Caco-2 (cell line): ENCODE measurements around the gene BRINP1. TPM values are rescaled to one million over a fixed set of nuclear protein-coding genes. Genes with fewer than 3 reads are reported as not detected.

Experiments
- BruUV-seq: library from RNA; stranded (reverse); fragments of 400-500 nt; replicated peaks from 2 replicates; lab custom pipeline; 2021; lab: Mats Ljungman, UMichigan
- CTCF ChIA-PET: fragments of 300-600 bp; sonication (Branson Sonifier 250); formaldehyde crosslinking; loops from one replicate; lab custom pipeline; 2022; ENCODE audit warnings: antibody characterized with exemption; lab: Charles Lee
- POLR2A ChIA-PET: fragments of 300-600 bp; sonication (Branson Sonifier 250); formaldehyde crosslinking; loops from one replicate; lab custom pipeline; 2022; ENCODE audit warnings: antibody characterized with exemption; lab: Charles Lee
- DNase-seq, 2 experiments: peaks; one replicate each; pipeline versions ENCODE4 v3.0.0 to v3.0.0-alpha.2; 2020 to 2022
- H3K27me3 ChIP-seq: replicated peaks from 2 replicates; pipeline ENCODE4 v1.6.0; 2011; ENCODE audit warnings: low read length; ENCODE audit not compliant: control insufficient read depth, insufficient read depth
- H3K36me3 ChIP-seq: 2 replicates; pipeline ENCODE4 v1.5.1; 2011; ENCODE audit warnings: low read length; ENCODE audit not compliant: control insufficient read depth, insufficient read depth
- H3K4me1 ChIP-seq: fragments of 250-450 bp; sonication (Bioruptor Pico); 2 replicates; pipeline ENCODE4 v1.5.1; 2020; ENCODE audit warnings: mild to moderate bottlenecking
- H3K4me3 ChIP-seq: 2 replicates; pipeline ENCODE4 v1.5.1; 2011; ENCODE audit warnings: low read depth, mild to moderate bottlenecking, control low read depth, low read length
- H3K9me3 ChIP-seq: fragments of 250-450 bp; sonication (Bioruptor Pico); 2 replicates; pipeline ENCODE4 v1.5.1; 2020; ENCODE audit warnings: mild to moderate bottlenecking, moderate library complexity
- H3K27ac Mint-ChIP-seq: one replicate; pipeline ENCODE4 v1.8.0; 2022; ENCODE audit warnings: mixed read lengths; ENCODE audit not compliant: unreplicated experiment
- H3K27me3 Mint-ChIP-seq: one replicate; pipeline ENCODE4 v1.8.0; 2022; ENCODE audit warnings: mixed read lengths; ENCODE audit not compliant: insufficient read depth, unreplicated experiment
- H3K36me3 Mint-ChIP-seq: one replicate; pipeline ENCODE4 v1.8.0; 2022; ENCODE audit warnings: mild to moderate bottlenecking, mixed read lengths; ENCODE audit not compliant: insufficient read depth, unreplicated experiment
- H3K4me1 Mint-ChIP-seq: one replicate; pipeline ENCODE4 v1.8.0; 2022; ENCODE audit warnings: low read depth, mixed read lengths; ENCODE audit not compliant: unreplicated experiment
- H3K4me3 Mint-ChIP-seq: one replicate; pipeline ENCODE4 v1.8.0; 2022; ENCODE audit warnings: mild to moderate bottlenecking, moderate library complexity, mixed read lengths; ENCODE audit not compliant: unreplicated experiment
- H3K9me3 Mint-ChIP-seq: one replicate; pipeline ENCODE4 v1.8.0; 2022; ENCODE audit warnings: mixed read lengths; ENCODE audit not compliant: unreplicated experiment
- intact Hi-C: fragments of 100-400 bp; cut with micrococcal nuclease; formaldehyde crosslinking; loops from one replicate; pipeline ENCODE4 v1.10.0; 2022; ENCODE audit not compliant: unreplicated experiment
- total RNA-seq: library from RNA; stranded (reverse); gene quantifications from 2 replicates; pipeline ENCODE4 v1.2.3, GENCODE V29; 2022
- TF ChIP-seq, protein P1 (sequence below), 2 experiments: fragments of 200-600 bp in 1 of 2; IDR thresholded peaks; 1 replicate in 1 of 2; 2 replicates in 1 of 2; pipeline versions ENCODE4 v1.5.1 to v1.8.0; 2011 to 2022; ENCODE audit warnings: antibody characterized with exemption in 1 of 2, control low read depth in 1 of 2, inconsistent platforms in 1 of 2, low read depth in 1 of 2, low read length in 1 of 2, mild to moderate bottlenecking in 1 of 2, moderate library complexity in 1 of 2; ENCODE audit not compliant: insufficient read depth in 1 of 2, severe bottlenecking in 1 of 2, unreplicated experiment in 1 of 2

BRINP1 gene
- total RNA-seq, 1 experiment from 2014 or later, result not detected

DNA sequence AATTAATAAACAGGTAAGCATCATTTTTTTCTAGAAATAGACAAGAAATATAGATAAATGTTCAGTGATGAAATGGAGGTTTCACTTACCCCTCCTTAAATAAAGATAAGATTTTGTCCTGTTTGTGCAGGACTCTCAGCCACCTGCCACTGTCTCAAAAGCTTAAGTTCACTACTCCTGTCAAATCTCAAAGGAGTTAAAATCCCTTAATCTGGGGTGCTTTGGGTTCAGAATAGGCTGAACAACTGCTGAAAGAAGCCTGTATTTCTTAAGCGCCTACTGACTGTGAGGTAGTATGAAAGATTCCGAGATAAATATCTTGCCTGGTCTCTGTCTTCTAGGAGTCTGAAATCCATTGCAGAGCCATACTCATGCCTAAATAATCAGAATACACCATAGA lies 3.7 kb upstream of the BRINP1 start:
- H3K4me3 Mint-ChIP-seq, result no peak overlapping the region
- no peak overlapping the region for H3K27ac Mint-ChIP-seq
- no peaks in the 10 kb centered on the region for H3K9me3 Mint-ChIP-seq
- H3K4me3 ChIP-seq, result no peak overlapping the region
- H3K27me3 Mint-ChIP-seq, result peaks cover 5% of the 10 kb centered on the region
- CTCF ChIA-PET, result interaction anchor here (0.7 kb wide), 1 partner anchor 169 kb away, joined by 5 read pairs; no protein-coding TSS in a partner anchor
- intact Hi-C loops, result no loop called here
- no peak for DNase-seq
- no peaks in the 10 kb centered on the region for H3K27me3 ChIP-seq
- no peaks in the 10 kb centered on the region for H3K4me1 ChIP-seq
- H3K36me3 ChIP-seq, result no peaks in the 10 kb centered on the region
- POLR2A ChIA-PET, result no interaction called here
- TF ChIP-seq, protein P1, sequence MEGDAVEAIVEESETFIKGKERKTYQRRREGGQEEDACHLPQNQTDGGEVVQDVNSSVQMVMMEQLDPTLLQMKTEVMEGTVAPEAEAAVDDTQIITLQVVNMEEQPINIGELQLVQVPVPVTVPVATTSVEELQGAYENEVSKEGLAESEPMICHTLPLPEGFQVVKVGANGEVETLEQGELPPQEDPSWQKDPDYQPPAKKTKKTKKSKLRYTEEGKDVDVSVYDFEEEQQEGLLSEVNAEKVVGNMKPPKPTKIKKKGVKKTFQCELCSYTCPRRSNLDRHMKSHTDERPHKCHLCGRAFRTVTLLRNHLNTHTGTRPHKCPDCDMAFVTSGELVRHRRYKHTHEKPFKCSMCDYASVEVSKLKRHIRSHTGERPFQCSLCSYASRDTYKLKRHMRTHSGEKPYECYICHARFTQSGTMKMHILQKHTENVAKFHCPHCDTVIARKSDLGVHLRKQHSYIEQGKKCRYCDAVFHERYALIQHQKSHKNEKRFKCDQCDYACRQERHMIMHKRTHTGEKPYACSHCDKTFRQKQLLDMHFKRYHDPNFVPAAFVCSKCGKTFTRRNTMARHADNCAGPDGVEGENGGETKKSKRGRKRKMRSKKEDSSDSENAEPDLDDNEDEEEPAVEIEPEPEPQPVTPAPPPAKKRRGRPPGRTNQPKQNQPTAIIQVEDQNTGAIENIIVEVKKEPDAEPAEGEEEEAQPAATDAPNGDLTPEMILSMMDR (IDR thresholded peaks at IDR 0.05; ENCODE audit: insufficient read depth in 1 of 2, low read depth in 1 of 2, low read length in 1 of 2, severe bottlenecking in 1 of 2, unreplicated experiment in 1 of 2), result no peak
- no peaks in the 10 kb centered on the region for H3K9me3 ChIP-seq
- H3K4me1 Mint-ChIP-seq, result no peaks in the 10 kb centered on the region
- H3K36me3 Mint-ChIP-seq, result no peaks in the 10 kb centered on the region
- BruUV-seq, result no TSS peak

DNA sequence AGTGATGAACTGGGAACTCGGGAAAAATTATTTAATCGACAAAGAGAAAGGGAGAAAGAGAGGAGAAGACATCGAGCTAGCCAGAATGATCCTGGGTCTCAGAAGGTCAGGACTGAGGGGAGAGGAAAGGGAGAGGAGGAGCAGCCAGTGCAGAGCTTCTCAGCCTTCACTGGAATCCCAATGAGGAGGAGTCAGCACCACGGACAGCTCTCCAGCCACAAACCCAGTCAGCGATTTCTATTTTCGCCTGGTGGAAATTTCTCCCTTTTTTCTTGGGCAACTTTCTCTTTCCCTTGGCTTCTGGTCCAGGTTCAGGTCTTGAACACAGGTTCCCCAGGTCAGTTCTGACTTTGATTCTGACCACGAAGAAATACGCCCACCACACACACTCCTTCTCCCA lies 1.6 kb upstream of the BRINP1 start:
- no peaks in the 10 kb centered on the region for H3K4me1 ChIP-seq
- no peaks in the 10 kb centered on the region for H3K9me3 ChIP-seq
- no peaks in the 10 kb centered on the region for H3K4me1 Mint-ChIP-seq
- ChIA-PET CTCF (no interaction called here), POLR2A (no interaction called here)
- H3K27me3 ChIP-seq, result no peaks in the 10 kb centered on the region
- no peak overlapping the region for H3K27ac Mint-ChIP-seq
- H3K9me3 Mint-ChIP-seq, result no peaks in the 10 kb centered on the region
- no peak overlapping the region for H3K4me3 ChIP-seq
- BruUV-seq, result no TSS peak
- H3K4me3 Mint-ChIP-seq, result no peak overlapping the region
- TF ChIP-seq, protein P1 (IDR thresholded peaks at IDR 0.05; ENCODE audit: insufficient read depth in 1 of 2, low read depth in 1 of 2, low read length in 1 of 2, severe bottlenecking in 1 of 2, unreplicated experiment in 1 of 2), result no peak
- H3K36me3 ChIP-seq, result no peaks in the 10 kb centered on the region
- intact Hi-C loops, result no loop called here
- no peaks in the 10 kb centered on the region for H3K36me3 Mint-ChIP-seq
- peaks cover 8% of the 10 kb centered on the region for H3K27me3 Mint-ChIP-seq
- peak in 1 of 2 experiments; percentile 54 for DNase-seq

DNA sequence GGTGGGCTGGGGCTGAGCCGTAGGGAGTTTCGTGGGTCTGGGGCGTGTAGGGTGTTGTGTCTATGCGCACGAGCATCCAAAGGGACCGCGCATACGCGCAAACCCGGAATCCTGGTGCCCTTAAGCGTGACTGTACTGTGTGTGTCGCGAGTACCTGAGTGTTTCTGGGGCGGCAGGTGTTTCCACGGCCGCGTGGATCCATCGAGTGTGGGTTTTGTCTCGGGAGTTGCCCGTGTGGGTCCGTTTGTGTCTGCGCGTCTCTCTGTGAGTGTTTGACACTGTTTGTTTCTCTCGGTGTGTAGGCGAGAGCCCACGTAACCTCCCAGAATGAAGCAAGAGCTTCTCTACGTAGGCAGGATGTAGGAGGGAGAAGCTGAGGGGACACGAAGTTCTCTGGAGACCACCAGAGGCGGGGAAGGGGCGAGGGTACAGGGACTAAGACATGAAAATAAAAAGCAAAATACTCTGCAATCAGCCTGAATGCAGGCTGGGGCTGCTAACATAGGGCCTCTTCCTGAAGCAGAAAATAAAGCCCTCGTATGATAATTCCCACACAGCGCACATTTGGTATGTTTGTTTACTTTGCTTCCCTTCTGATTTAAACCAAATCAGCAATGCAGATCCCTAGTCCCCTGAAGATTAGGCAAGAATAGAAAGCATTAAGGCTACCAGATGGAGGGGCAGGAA lies 588 bp upstream of the BRINP1 start:
- H3K27ac Mint-ChIP-seq, result no peak overlapping the region
- TF ChIP-seq, protein P1 (IDR thresholded peaks at IDR 0.05; ENCODE audit: insufficient read depth in 1 of 2, low read depth in 1 of 2, low read length in 1 of 2, severe bottlenecking in 1 of 2, unreplicated experiment in 1 of 2), result no peak
- H3K36me3 Mint-ChIP-seq, result no peaks in the 10 kb centered on the region
- Histone ChIP-seq H3K27me3 (no peaks in the 10 kb centered on the region), H3K36me3 (no peaks in the 10 kb centered on the region), H3K9me3 (no peaks in the 10 kb centered on the region), H3K4me3 (no peak overlapping the region), H3K4me1 (no peaks in the 10 kb centered on the region)
- H3K27me3 Mint-ChIP-seq, result peaks cover 10% of the 10 kb centered on the region
- no TSS peak for BruUV-seq
- no peaks in the 10 kb centered on the region for H3K9me3 Mint-ChIP-seq
- DNase-seq, result no peak
- POLR2A ChIA-PET, result no interaction called here
- H3K4me3 Mint-ChIP-seq, result no peak overlapping the region
- intact Hi-C loops, result loop anchor here (5.0 kb wide), 3 partner anchors 848 to 1588 kb away; no protein-coding TSS in a partner anchor
- CTCF ChIA-PET, result no interaction called here
- no peaks in the 10 kb centered on the region for H3K4me1 Mint-ChIP-seq
